Epidermal melanocyte (primary cell): ENCODE results near the gene WNK2.
"Not testable (repeated sequence)": the region's sequence is repeated elsewhere in the genome, so short reads cannot be mapped to it uniquely, and the experiment has no call there.

Experiments
- DNase-seq: peaks from one replicate; pipeline ENCODE4 v3.0.0; 2011; ENCODE audit warnings: low spot score; ENCODE audit not compliant: insufficient read length

WNK2 gene

GRCh38 chr9:93366486-93366885 is 182.5 kb downstream of the WNK2 start:
- not testable (repeated sequence) for DNase-seq

- no peak for DNase-seq
Observed at GRCh38 chr9:93368437-93368836, 184.5 kb downstream of the WNK2 start.

GRCh38 chr9:93369686-93370085 is 185.7 kb downstream of the WNK2 start:
- DNase-seq, result no peak
